HepG2 (cell line): ENCODE measurements around the gene MCF2L. TPM values are rescaled to one million over a fixed set of nuclear protein-coding genes. Genes with fewer than 3 reads are reported as not detected.

ENCODE experiments used
- AHDC1 ChIP-seq: sonication (generic); formaldehyde crosslinking; IDR thresholded peaks from 2 replicates; pipeline ENCODE4 v1.5.1; 2020; ENCODE audit warnings: mild to moderate bottlenecking, missing genetic modification reagents, borderline replicate concordance
- HIC2 ChIP-seq: sonication (generic); formaldehyde crosslinking; IDR thresholded peaks from 2 replicates; pipeline ENCODE4 v1.9.0; 2022; ENCODE audit warnings: low read depth, missing genetic modification reagents
- KAT7 ChIP-seq: IDR thresholded peaks from 2 replicates; pipeline ENCODE4 v1.6.1; 2018; ENCODE audit warnings: borderline replicate concordance, missing compliant biosample characterization
- KDM6A ChIP-seq: IDR thresholded peaks from 2 replicates; pipeline ENCODE4 v1.6.1; 2016; ENCODE audit warnings: low read depth
- MXI1 ChIP-seq: IDR thresholded peaks from 3 replicates; pipeline ENCODE4 v1.6.1; 2012; ENCODE audit warnings: low read depth, low read length, inconsistent platforms, borderline replicate concordance
- ZBED4 ChIP-seq: sonication (generic); formaldehyde crosslinking; IDR thresholded peaks from 2 replicates; pipeline ENCODE4 v1.4.0; 2020; ENCODE audit warnings: missing genetic modification reagents, borderline replicate concordance
- ZBTB43 ChIP-seq: sonication (generic); formaldehyde crosslinking; conservative IDR thresholded peaks from 2 replicates; pipeline ENCODE4 v1.4.0; 2020; ENCODE audit warnings: missing genetic modification reagents
- ZFP91 ChIP-seq: sonication (generic); formaldehyde crosslinking; IDR thresholded peaks from 2 replicates; pipeline ENCODE4 v1.9.0; 2022; ENCODE audit warnings: missing genetic modification reagents, mild to moderate bottlenecking, borderline replicate concordance
- ZNF275 ChIP-seq: sonication (generic); formaldehyde crosslinking; IDR thresholded peaks from 2 replicates; pipeline ENCODE4 v1.8.0; 2022; ENCODE audit warnings: missing genetic modification reagents, mild to moderate bottlenecking, inconsistent platforms, borderline replicate concordance
- ZNF652 ChIP-seq: IDR thresholded peaks from 2 replicates; pipeline ENCODE4 v1.6.1; 2016; ENCODE audit warnings: low read depth, borderline replicate concordance
- ZNF7 ChIP-seq: IDR thresholded peaks from 2 replicates; pipeline ENCODE4 v1.6.1; 2016; ENCODE audit warnings: missing biosample characterization, missing genetic modification reagents
- polyA plus RNA-seq, 8 experiments: library from polyadenylated mRNA; depleted of rRNA in 3 of 8; stranded (reverse) in 7 of 8; unstranded in 1 of 8; fragments of >200 nt; fragmentation: Illumina TruSeq in 4 of 8; extraction: Trizol in 4 of 8; gene quantifications; 2 replicates each; pipeline versions ENCODE4 v1.2.1 to v1.2.3, GENCODE V29; 2011 to 2016; ENCODE audit warnings: low read depth in 4 of 8, missing spikeins in 1 of 8, mixed read lengths in 1 of 8; ENCODE audit not compliant: insufficient read depth in 1 of 8
- total RNA-seq, 5 experiments: library from RNA; depleted of rRNA; stranded (reverse); fragments of >200 nt; fragmentation: Illumina TruSeq; extraction: Trizol; gene quantifications; 2 replicates each; pipeline ENCODE4 v1.2.3, GENCODE V29; 2016; ENCODE audit warnings: low read depth in 1 of 5

The MCF2L gene
- total and polyA plus RNA-seq, 2 of the 13 experiments (the other 11 are each of a cell fraction or from before 2014, with no cell fraction given): 19.4 to 28.4 TPM

- TF ChIP-seq AHDC1 (CRISPR knock-in tag) (peak; percentile 21; the same call in 1 of the 2 replicates), ZNF652 (CRISPR knock-in tag) (0 out of 2 replicates have a peak, but pooled peaks have one; percentile 50), ZNF7 (CRISPR knock-in tag) (no peak), ZNF275 (CRISPR knock-in tag) (no peak), ZBED4 (CRISPR knock-in tag) (0 out of 2 replicates have a peak, but pooled peaks have one; percentile 69), ZFP91 (peak; percentile 19; the same call in 1 of the 2 replicates), HIC2 (CRISPR knock-in tag) (no peak), KAT7 (CRISPR knock-in tag) (peak; percentile 49; the same call in 1 of the 2 replicates), ZBTB43 (CRISPR knock-in tag) (peak; percentile 98), KDM6A (peak; percentile 34; the same call in 1 of the 2 replicates), MXI1 (peak; percentile 61; the same call in 1 of the 3 replicates)
These were observed 17.2 kb upstream of the MCF2L start (continued) for GRCh38 chr13:112951674-112952371.
